Measurements from ENCODE around the gene MFAP2. TPM values are rescaled to one million over a fixed set of nuclear protein-coding genes. Genes with fewer than 3 reads are reported as not detected.

The MFAP2 gene
- not detected in 2 replicates for total RNA-seq

GRCh38 chr1:16980473-16981268 is at the start of gene MFAP2:
MFAP2 (minus strand) TSS chr1:16980620; CDS start chr1:16978273, 2,347 bp downstream.
- intact Hi-C loops (cut with micrococcal nuclease): no loop called here

GRCh38 chr1:17030206-17030605 is 49.8 kb upstream of the MFAP2 start:
- intact Hi-C loops (cut with micrococcal nuclease): no loop called here

GRCh38 chr1:17028662-17029188 is 48.3 kb upstream of the MFAP2 start:
- intact Hi-C loops (cut with micrococcal nuclease): no loop called here

GRCh38 chr1:17027900-17028299 is 47.5 kb upstream of the MFAP2 start:
- intact Hi-C loops (cut with micrococcal nuclease): no loop called here

- intact Hi-C loops (cut with micrococcal nuclease): no loop called here
Observed at GRCh38 chr1:17027403-17027802, 47.0 kb upstream of the MFAP2 start.

- intact Hi-C loops (cut with micrococcal nuclease): no loop called here
Observed at GRCh38 chr1:17024721-17025120, 44.3 kb upstream of the MFAP2 start.

GRCh38 chr1:17023573-17023972 is 43.2 kb upstream of the MFAP2 start:
- intact Hi-C loops (cut with micrococcal nuclease): no loop called here

GRCh38 chr1:17023102-17023501 is 42.7 kb upstream of the MFAP2 start:
- intact Hi-C loops (cut with micrococcal nuclease): no loop called here

GRCh38 chr1:17021896-17022295 is 41.5 kb upstream of the MFAP2 start:
- intact Hi-C loops (cut with micrococcal nuclease): no loop called here

- intact Hi-C loops (cut with micrococcal nuclease): no loop called here
Observed at GRCh38 chr1:17020502-17020901, 40.1 kb upstream of the MFAP2 start.

- intact Hi-C loops (cut with micrococcal nuclease): no loop called here
Observed at GRCh38 chr1:17018849-17019248, 38.4 kb upstream of the MFAP2 start.

GRCh38 chr1:17017435-17017834 is 37.0 kb upstream of the MFAP2 start:
- intact Hi-C loops (cut with micrococcal nuclease): no loop called here

GRCh38 chr1:17016317-17016661 is 35.9 kb upstream of the MFAP2 start:
- intact Hi-C loops (cut with micrococcal nuclease): no loop called here

- intact Hi-C loops (cut with micrococcal nuclease): no loop called here
Observed at GRCh38 chr1:17014671-17015567, 34.5 kb upstream of the MFAP2 start.

GRCh38 chr1:17013491-17014320 is 33.3 kb upstream of the MFAP2 start:
- intact Hi-C loops (cut with micrococcal nuclease): no loop called here

- intact Hi-C loops (cut with micrococcal nuclease): loop anchor here (1.0 kb wide), 1 partner anchor 41 kb away; the partner anchor contains the start of gene SDHB
Observed at GRCh38 chr1:17012775-17013490, 32.5 kb upstream of the MFAP2 start.

- intact Hi-C loops (cut with micrococcal nuclease): loop anchor here (1.0 kb wide), 1 partner anchor 43 kb away; the partner anchor contains the start of gene SDHB
Observed at GRCh38 chr1:17011439-17012307, 31.3 kb upstream of the MFAP2 start, which contains the start of gene ATP13A2. ATP13A2 (minus strand) TSS chr1:17011928; CDS start chr1:17011738, 190 bp downstream.

- intact Hi-C loops (cut with micrococcal nuclease): no loop called here
Observed at GRCh38 chr1:17011092-17011438, 30.6 kb upstream of the MFAP2 start.

GRCh38 chr1:17009706-17010105 is 29.3 kb upstream of the MFAP2 start:
- intact Hi-C loops (cut with micrococcal nuclease): no loop called here

Measured in T-helper 2 cell treated with Interferon-gamma antibody and Interleukin-4, amounts not matched to agents 100 ng/mL and 5 ng/mL, for 36 hours (primary cell).